ENCODE results near the gene RWDD1.

GRCh38 chr6:116629563-116629981 is 58.3 kb downstream of the RWDD1 start:
- TF ChIP-seq POLR2AphosphoS5 (IDR thresholded peaks at IDR 0.05; ENCODE audit: low read depth, low read length) (no peak), POLR2A (IDR thresholded peaks at IDR 0.05; ENCODE audit: low read depth, low read length) (no peak), TAF1 (IDR thresholded peaks at IDR 0.05; ENCODE audit: borderline replicate concordance, low read depth, low read length) (no peak)

Data from GM12892 (cell line).